H9 (cell line): ENCODE data around the gene ERC1. TPM values are rescaled to one million over a fixed set of nuclear protein-coding genes. Genes with fewer than 3 reads are reported as not detected.

ENCODE experiments used
- DNase-seq: peaks from one replicate; pipeline ENCODE4 v3.0.0-alpha.2; 2017
- H2AFZ ChIP-seq: one replicate; pipeline ENCODE4 v1.6.1; 2013; ENCODE audit warnings: mild to moderate bottlenecking, low read length, control low read depth, moderate library complexity
- H2AK5ac ChIP-seq: 2 replicates; pipeline ENCODE4 v1.6.1; 2013; ENCODE audit warnings: low read length, control low read depth, mixed read lengths; ENCODE audit not compliant: insufficient read length
- H2BK120ac ChIP-seq: one replicate; pipeline ENCODE4 v1.6.1; 2013; ENCODE audit warnings: low read depth, mild to moderate bottlenecking, low read length, control low read depth, inconsistent platforms; ENCODE audit not compliant: poor library complexity, severe bottlenecking
- H2BK12ac ChIP-seq: 2 replicates; pipeline ENCODE4 v1.6.1; 2013; ENCODE audit warnings: low read length, control low read depth, mixed read lengths, low read depth; ENCODE audit not compliant: insufficient read length
- H2BK15ac ChIP-seq: 2 replicates; pipeline ENCODE4 v1.6.1; 2013; ENCODE audit warnings: low read depth, low read length, control low read depth
- H2BK20ac ChIP-seq: one replicate; pipeline ENCODE4 v1.6.1; 2013; ENCODE audit warnings: low read depth, mild to moderate bottlenecking, low read length, control low read depth, inconsistent platforms; ENCODE audit not compliant: poor library complexity, severe bottlenecking
- H2BK5ac ChIP-seq: 2 replicates; pipeline ENCODE4 v1.6.1; 2013; ENCODE audit warnings: low read length, control low read depth, mixed read lengths; ENCODE audit not compliant: insufficient read length
- H3K14ac ChIP-seq: 2 replicates; pipeline ENCODE4 v1.6.1; 2013; ENCODE audit warnings: low read length, control low read depth; ENCODE audit not compliant: insufficient read depth
- H3K18ac ChIP-seq: 2 replicates; pipeline ENCODE4 v1.6.1; 2013; ENCODE audit warnings: low read depth, mild to moderate bottlenecking, mixed read lengths, low read length, control low read depth; ENCODE audit not compliant: insufficient read length
- H3K23ac ChIP-seq: 2 replicates; pipeline ENCODE4 v1.6.1; 2013; ENCODE audit warnings: low read length, control low read depth, mixed read lengths, low read depth; ENCODE audit not compliant: insufficient read length
- H3K23me2 ChIP-seq: 2 replicates; pipeline ENCODE4 v1.6.1; 2013; ENCODE audit warnings: low read depth, mild to moderate bottlenecking, mixed read lengths, low read length, control low read depth; ENCODE audit not compliant: insufficient read length, poor library complexity, severe bottlenecking
- H3K27ac ChIP-seq: 2 replicates; pipeline ENCODE4 v1.5.1; 2013; ENCODE audit warnings: low read length, control low read depth, mixed read lengths, low read depth; ENCODE audit not compliant: insufficient read length
- H3K27me3 ChIP-seq: 2 replicates; pipeline ENCODE4 v1.6.1; 2013; ENCODE audit warnings: low read length, control low read depth, inconsistent platforms; ENCODE audit not compliant: insufficient read depth
- H3K4ac ChIP-seq: 2 replicates; pipeline ENCODE4 v1.6.1; 2013; ENCODE audit warnings: low read depth, mild to moderate bottlenecking, control low read depth, inconsistent platforms, low read length, moderate library complexity
- H3K4me1 ChIP-seq: 2 replicates; pipeline ENCODE4 v1.6.1; 2013; ENCODE audit warnings: low read length, control low read depth, inconsistent platforms; ENCODE audit not compliant: insufficient read depth
- H3K4me2 ChIP-seq: 2 replicates; pipeline ENCODE4 v1.6.1; 2013; ENCODE audit warnings: low read length, control low read depth, mixed read lengths; ENCODE audit not compliant: insufficient read length, insufficient read depth
- H3K56ac ChIP-seq: 2 replicates; pipeline ENCODE4 v1.6.1; 2013; ENCODE audit warnings: low read depth, mild to moderate bottlenecking, mixed read lengths, low read length, control low read depth; ENCODE audit not compliant: insufficient read length
- H3K79me1 ChIP-seq: 2 replicates; pipeline ENCODE4 v1.6.1; 2013; ENCODE audit warnings: low read depth, mild to moderate bottlenecking, moderate library complexity, low read length, control low read depth, inconsistent platforms; ENCODE audit not compliant: insufficient read depth, poor library complexity, severe bottlenecking
- H3K79me2 ChIP-seq: 2 replicates; pipeline ENCODE4 v1.6.1; 2013; ENCODE audit warnings: low read length, control low read depth, inconsistent platforms; ENCODE audit not compliant: insufficient read depth
- H3K9ac ChIP-seq: 2 replicates; pipeline ENCODE4 v1.6.1; 2013; ENCODE audit warnings: low read length, control low read depth, mixed read lengths; ENCODE audit not compliant: insufficient read length; ENCODE audit errors: extremely low read depth
- H3K9me3 ChIP-seq: one replicate; pipeline ENCODE4 v1.6.1; 2013; ENCODE audit warnings: low read depth, low read length, inconsistent platforms; ENCODE audit not compliant: control insufficient read depth
- H3T11ph ChIP-seq: one replicate; pipeline ENCODE4 v1.6.1; 2013; ENCODE audit warnings: mild to moderate bottlenecking, low read length, control low read depth, inconsistent platforms
- H4K20me1 ChIP-seq: one replicate; pipeline ENCODE4 v1.6.1; 2013; ENCODE audit not compliant: control insufficient read depth, insufficient read length, insufficient read depth
- H4K5ac ChIP-seq: 2 replicates; pipeline ENCODE4 v1.6.1; 2013; ENCODE audit warnings: low read depth, mild to moderate bottlenecking, mixed read lengths, low read length, control low read depth; ENCODE audit not compliant: insufficient read length
- H4K8ac ChIP-seq: replicated peaks from 2 replicates; pipeline ENCODE4 v1.6.1; 2013; ENCODE audit warnings: low read length, control low read depth, mixed read lengths, low read depth; ENCODE audit not compliant: insufficient read length
- H4K91ac ChIP-seq: 2 replicates; pipeline ENCODE4 v1.6.1; 2013; ENCODE audit warnings: low read depth, mild to moderate bottlenecking, moderate library complexity, mixed read lengths, low read length, control low read depth; ENCODE audit not compliant: insufficient read length
- H3K27ac Mint-ChIP-seq, 3 experiments: 2 replicates in 2 of 3; 3 replicates in 1 of 3; pipeline ENCODE4 v1.8.0; 2020 to 2021; ENCODE audit warnings: mixed read lengths in 3 of 3, mild to moderate bottlenecking in 1 of 3, moderate library complexity in 1 of 3
- H3K27me3 Mint-ChIP-seq: 2 replicates; pipeline ENCODE4 v1.8.0; 2021; ENCODE audit warnings: low read depth, mild to moderate bottlenecking, moderate library complexity, mixed read lengths
- H3K36me3 Mint-ChIP-seq, 3 experiments: 2 replicates in 2 of 3; 3 replicates in 1 of 3; pipeline ENCODE4 v1.8.0; 2020 to 2021; ENCODE audit warnings: low read depth in 3 of 3, mixed read lengths in 3 of 3; ENCODE audit not compliant: insufficient read depth in 1 of 3
- H3K4me1 Mint-ChIP-seq, 2 experiments: 2 replicates each; pipeline ENCODE4 v1.8.0; 2020; ENCODE audit warnings: mixed read lengths in 2 of 2
- H3K4me3 Mint-ChIP-seq, 2 experiments: 2 replicates in 1 of 2; 3 replicates in 1 of 2; pipeline ENCODE4 v1.8.0; 2020 to 2021; ENCODE audit warnings: mild to moderate bottlenecking in 2 of 2, mixed read lengths in 2 of 2, moderate library complexity in 1 of 2
- H3K9me3 Mint-ChIP-seq, 2 experiments: 2 replicates in 1 of 2; 3 replicates in 1 of 2; pipeline ENCODE4 v1.8.0; 2020; ENCODE audit warnings: mild to moderate bottlenecking in 2 of 2, mixed read lengths in 2 of 2, moderate library complexity in 1 of 2
- CTCF ChIP-seq: fragments of 200-600 bp; sonication (generic); conservative IDR thresholded peaks from 3 replicates; pipeline ENCODE4 v1.8.0; 2021; ENCODE audit warnings: antibody characterized with exemption, mild to moderate bottlenecking
- WGBS: extraction: QIAGEN DNeasy Blood & Tissue Kit; methylation state at CpG from one replicate; pipeline ENCODE4 v1.1.7; 2013; ENCODE audit warnings: missing lambda C conversion rate, low lambda C conversion rate, mixed read lengths; ENCODE audit not compliant: insufficient read length; ENCODE audit errors: extremely low coverage; 5-methylcytosine and 5-hydroxymethylcytosine counted together
- total RNA-seq: library from RNA; stranded (reverse); gene quantifications from 2 replicates; pipeline ENCODE4 v1.2.1, GENCODE V29; 2021

ERC1 gene
- total RNA-seq, 1 experiment from 2014 or later = 51.2 TPM

- H3K18ac ChIP-seq = no peak overlapping the region
- no peak overlapping the region for H2AFZ ChIP-seq
- H3K27ac ChIP-seq = no peak overlapping the region
- Mint-ChIP-seq H3K36me3 (peaks cover 2 to 12% (median 6%) of the 10 kb centered on the region in 3 experiments; a peak in 4 of 7 replicates), H3K27ac (no peak overlapping the region; a peak in 1 of 7 replicates), H3K27me3 (no peaks in the 10 kb centered on the region; the same call in none of the 2 replicates), H3K4me1 (no peaks in the 10 kb centered on the region), H3K4me3 (no peak overlapping the region), H3K9me3 (peaks cover 2 to 4% of the 10 kb centered on the region in 2 experiments; a peak in 3 of 5 replicates)
- no peak overlapping the region for H3K4me2 ChIP-seq
- no peak overlapping the region for H2BK15ac ChIP-seq
- no peak for TF ChIP-seq CTCF
- H3K14ac ChIP-seq = no peak overlapping the region
- no peak overlapping the region for H4K8ac ChIP-seq
- H2BK5ac ChIP-seq = no peak overlapping the region
- H4K91ac ChIP-seq = no peak overlapping the region
- no peak overlapping the region for H2BK12ac ChIP-seq
- no peak overlapping the region for H2AK5ac ChIP-seq
- WGBS = no CpG with 5 or more reads among the region's 19 CpGs
- peak; percentile 35 for DNase-seq
- no peaks in the 10 kb centered on the region for H4K20me1 ChIP-seq
- no peaks in the 10 kb centered on the region for H3K79me2 ChIP-seq
- H3K23me2 ChIP-seq = no peaks in the 10 kb centered on the region
- no peak overlapping the region for H3K4ac ChIP-seq
- H3K4me1 ChIP-seq = no peaks in the 10 kb centered on the region
- H3K79me1 ChIP-seq = no peaks in the 10 kb centered on the region
- H3K9ac ChIP-seq = no peak overlapping the region
- H3K9me3 ChIP-seq = no peaks in the 10 kb centered on the region
- H2BK120ac ChIP-seq = no peak overlapping the region
- H3T11ph ChIP-seq = no peak overlapping the region
- H3K27me3 ChIP-seq = no peaks in the 10 kb centered on the region
- H4K5ac ChIP-seq = no peak overlapping the region
- no peak overlapping the region for H3K56ac ChIP-seq
- H3K23ac ChIP-seq = no peak overlapping the region
- no peak overlapping the region for H2BK20ac ChIP-seq
Observed at GRCh38 chr12:1501695-1502378, 510.8 kb downstream of the ERC1 start.
